HG03558 (cell line): ENCODE data around the gene MRPL21.
"Not testable (repeated sequence)": the region's sequence is repeated elsewhere in the genome, so short reads cannot be mapped to it uniquely, and the experiment has no call there.

ENCODE experiments used
- ATAC-seq: cut with Tn5 transposase; IDR thresholded peaks from one replicate; pipeline ENCODE4 v1.9.1; 2021; ENCODE audit warnings: moderate number of reproducible peaks; ENCODE audit not compliant: unreplicated experiment; ENCODE audit errors: extremely low read depth

MRPL21 gene

DNA sequence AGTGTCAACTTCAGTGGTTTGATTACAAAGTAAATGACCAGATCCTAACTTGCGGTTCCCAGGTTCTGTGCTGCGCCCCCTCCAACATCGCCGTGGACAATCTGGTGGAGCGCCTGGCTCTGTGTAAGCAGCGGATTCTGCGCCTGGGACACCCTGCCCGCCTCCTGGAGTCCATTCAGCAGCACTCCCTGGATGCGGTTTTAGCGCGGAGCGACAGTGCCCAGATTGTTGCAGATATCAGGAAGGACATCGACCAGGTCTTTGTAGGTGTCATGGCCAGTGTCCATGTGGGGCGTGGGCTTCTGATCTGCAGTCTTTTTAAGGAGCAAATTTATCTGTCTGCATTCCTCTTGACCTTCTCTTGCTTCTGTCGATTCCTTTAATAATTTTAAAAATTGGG lies 11.1 kb upstream of the MRPL21 start:
- ATAC-seq = no peak

DNA sequence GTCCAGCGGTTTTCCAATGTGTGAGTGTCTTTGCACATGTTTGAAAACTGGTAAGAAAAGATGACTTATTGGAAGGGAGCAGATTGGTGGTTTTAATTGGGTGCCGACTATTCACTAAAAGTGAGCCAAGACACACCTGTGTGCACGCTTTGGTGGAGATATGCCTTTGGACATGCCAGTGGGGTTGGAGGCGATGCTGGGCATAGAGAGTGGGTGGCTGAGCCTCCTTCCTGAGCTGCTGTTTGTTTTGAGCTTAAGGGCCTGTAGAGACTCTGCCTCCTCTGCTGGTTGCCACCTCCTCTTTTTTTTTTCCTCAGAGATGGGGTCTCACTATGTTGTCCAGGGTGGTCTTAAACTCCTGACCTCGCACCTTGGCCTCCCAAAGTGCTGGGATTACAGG lies 9.6 kb upstream of the MRPL21 start:
- ATAC-seq = no peak

GRCh38 chr11:68912254-68912653 lies 8.6 kb upstream of the MRPL21 start:
- ATAC-seq = no peak

DNA sequence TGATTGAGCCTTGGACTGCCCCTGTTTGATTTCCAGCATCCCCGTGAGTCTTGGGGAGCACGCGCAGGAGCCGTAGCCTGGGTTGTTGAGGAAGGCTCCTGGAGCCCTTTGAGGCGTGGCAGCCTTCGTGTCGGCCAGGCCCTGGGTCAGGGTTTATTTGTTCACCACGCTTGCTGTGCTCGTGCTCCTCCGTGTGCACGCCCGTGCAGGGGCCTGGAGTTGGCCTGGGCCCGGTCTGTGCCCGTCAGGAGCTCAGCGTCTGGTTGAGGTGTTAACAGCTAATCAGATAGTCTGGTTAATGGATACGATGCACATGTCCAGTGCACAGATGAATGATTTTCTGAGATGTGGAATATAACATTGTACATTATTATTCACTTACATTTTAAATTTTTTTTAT lies 8.1 kb upstream of the MRPL21 start:
- no peak for ATAC-seq

DNA sequence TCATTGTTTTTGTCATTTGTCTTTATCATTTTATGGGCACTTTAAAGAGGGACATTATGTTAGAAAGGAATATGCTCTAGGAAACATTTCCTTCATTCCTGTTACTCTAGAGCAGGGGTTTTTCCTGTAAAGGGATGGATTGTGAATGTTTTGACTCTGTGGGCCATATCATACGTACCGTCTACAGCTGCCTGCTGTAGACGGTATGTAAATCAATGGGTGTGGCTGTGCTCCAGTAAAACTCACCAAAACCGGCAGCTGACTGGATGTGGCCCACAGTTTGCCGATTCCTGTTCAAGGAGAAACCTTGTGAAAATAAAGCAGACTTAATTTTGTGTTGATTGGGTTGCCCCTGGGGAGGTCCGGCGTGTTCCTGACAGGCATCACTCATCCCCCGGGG lies 7.3 kb upstream of the MRPL21 start:
- no peak for ATAC-seq

- no peak for ATAC-seq
Observed at GRCh38 chr11:68908273-68908672, 4.6 kb upstream of the MRPL21 start.

- no peak for ATAC-seq
Observed at GRCh38 chr11:68905421-68906360, 2.1 kb upstream of the MRPL21 start.

DNA sequence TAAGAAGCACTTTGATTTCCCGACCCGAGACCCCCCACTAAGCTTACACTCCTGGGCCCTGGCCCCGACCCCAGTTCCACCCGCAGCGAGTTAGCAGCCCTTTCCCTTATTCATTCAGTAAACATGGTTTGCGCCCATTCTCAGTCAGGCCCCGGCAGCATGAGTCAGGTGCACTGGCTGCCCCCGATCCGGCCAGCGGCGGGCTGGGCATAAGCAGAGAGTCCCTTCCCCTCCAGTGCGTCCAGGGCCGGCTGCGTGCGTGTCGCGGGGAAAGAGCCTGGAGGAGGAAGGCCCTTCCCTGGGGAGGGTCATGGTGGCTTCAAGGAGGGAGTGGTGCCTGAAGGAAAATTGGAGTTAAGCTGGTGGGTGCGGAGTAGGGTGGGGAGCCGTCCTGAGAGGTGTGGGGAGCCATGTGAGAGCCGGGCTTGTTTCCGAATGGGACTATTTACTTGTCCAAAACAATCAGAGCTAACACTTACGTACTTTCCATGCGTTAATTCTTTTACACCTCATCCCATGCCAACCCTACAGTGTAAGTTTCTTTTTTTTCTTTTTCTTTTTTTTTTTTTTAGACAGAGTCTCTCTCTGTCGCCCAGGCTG lies 716 bp upstream of the MRPL21 start:
- ATAC-seq = no peak

DNA sequence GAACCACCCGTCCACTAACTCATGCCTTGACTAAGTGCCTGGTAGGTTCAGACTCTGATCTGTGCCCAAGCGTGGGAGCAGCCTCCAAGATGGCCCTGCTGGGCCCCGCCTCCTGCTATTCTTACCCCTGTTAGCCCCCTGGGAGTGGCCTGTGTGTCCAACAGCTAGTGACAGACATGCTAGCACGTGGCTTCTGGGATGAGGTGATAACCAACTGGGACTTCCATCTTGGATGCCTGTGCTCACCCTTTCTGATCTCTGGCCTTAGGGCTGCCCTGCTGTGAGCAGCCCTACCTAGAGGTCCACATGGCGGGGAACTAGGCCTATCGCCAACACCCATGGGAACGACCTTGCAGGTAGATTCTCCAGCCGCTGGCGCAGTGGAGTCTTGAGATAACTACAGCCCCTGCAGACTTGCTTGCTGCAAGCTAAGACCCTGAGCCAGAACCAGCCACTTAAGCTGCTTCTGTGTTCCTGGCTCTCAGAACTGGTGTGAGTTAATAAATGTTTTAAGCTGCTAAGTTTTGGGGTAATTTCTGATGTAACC lies 2.7 kb downstream of the MRPL21 start:
- no peak for ATAC-seq

DNA sequence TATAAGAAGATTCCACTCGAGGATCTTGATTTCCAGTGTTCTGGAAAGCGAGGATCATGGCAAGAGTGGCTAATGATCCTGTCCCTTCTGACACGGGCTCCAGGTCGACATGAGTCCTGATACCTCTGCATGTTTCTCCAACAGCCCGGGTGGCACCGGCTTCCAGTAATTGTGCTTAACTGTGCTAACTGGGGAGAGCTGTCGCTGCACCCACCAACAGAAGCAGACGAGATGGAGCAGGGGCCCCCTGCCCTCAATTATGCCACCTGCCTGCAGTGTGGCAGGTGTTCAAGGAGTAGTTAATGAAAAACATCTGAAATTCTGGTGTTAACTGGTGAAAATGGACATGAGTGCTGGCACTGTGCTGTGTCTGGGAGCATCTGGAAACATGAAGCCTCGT lies 6.2 kb downstream of the MRPL21 start:
- no peak for ATAC-seq

GRCh38 chr11:68896171-68896959 lies 7.3 kb downstream of the MRPL21 start:
- no peak for ATAC-seq

DNA sequence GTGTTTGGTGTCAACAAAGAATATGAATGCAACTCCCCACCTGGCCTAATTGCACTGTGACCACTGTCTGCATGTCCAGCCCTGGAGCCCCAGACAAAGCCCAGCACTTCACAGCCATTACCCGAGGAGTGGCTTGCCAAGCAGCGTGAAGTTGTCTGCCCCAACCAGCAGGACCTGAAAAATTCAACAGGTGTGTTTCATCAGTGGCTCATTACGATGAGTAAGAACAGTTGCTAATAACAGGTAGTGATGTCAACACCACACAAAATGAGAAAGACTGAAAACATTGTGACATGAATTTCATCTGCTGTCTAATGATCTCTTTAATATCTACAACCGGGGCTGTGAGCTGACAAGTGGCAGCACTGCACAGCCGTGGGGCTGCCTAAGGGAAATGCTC lies 10.3 kb downstream of the MRPL21 start:
- no peak for ATAC-seq

- ATAC-seq = no peak
Observed at GRCh38 chr11:68892576-68892975, 11.1 kb downstream of the MRPL21 start.

GRCh38 chr11:68891351-68891948 lies 12.2 kb downstream of the MRPL21 start:
- ATAC-seq = no peak

GRCh38 chr11:68890490-68891231 lies 13.0 kb downstream of the MRPL21 start:
- no peak for ATAC-seq

DNA sequence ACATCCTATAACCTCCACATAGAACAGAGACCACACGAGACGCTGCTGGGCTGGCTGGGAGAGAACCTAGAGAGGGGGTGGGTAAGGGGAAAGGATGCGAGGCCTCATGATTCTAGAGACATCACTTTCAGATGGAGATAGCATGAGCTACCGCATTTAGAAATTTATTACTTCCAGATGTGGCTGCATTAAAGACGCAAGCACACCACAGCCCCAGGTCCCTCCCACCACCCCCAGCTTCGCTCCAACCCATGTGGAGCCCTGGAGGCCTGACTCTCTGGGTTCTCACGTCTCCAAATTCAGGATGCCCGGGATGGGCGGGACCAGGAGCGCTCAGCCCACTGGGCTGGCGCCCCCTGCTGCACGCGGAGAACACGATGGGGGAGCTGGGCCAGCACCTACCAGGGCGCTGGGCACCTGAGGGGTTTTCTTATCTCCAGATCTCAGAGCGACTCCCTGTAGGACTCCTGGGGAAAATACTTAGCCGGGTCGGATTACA lies 13.6 kb downstream of the MRPL21 start:
- no peak for ATAC-seq

DNA sequence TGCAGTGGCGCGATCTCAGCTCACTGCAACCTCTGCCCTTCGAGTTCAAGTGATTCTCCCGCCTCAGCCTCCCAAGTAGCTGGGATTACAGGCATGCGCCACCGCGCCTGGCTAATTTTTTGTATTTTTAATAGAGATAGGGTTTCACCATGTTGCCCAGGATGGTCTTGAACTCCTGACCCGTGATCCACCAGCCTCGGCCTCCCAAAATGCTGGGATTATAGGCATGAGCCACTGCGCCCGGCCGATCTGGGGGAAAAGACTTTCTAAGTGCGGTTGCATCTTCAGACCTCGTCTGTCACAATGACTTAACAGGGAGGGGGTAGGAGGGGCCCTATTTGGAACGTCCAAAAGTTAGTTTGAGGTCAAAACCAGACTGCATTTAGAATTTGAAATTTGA lies 18.8 kb downstream of the MRPL21 start:
- not testable (repeated sequence) for ATAC-seq

- ATAC-seq = no peak
Observed at GRCh38 chr11:68882391-68882790, 21.2 kb downstream of the MRPL21 start.

DNA sequence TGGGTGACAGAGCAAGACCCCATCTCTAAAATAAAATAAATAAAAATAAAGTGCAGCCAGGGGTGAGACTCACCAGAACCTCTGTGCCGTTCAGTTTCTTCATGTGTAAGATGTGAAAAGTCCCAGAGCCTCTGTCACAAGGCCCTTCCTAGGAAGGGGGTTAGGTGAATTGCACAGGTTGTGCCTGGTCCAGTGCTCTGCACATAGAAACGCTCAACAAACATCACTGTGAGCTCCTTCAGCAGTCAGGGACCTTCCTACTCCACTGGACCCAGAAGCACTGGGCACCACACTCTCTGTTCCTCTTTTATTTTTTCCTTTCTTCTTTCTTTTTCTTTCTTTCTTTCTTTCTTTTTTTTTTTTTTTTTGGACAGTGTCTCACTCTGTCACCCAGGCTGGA lies 22.3 kb downstream of the MRPL21 start:
- no peak for ATAC-seq
